ENCODE data around the gene NCCRP1. TPM values are rescaled to one million over a fixed set of nuclear protein-coding genes. Genes with fewer than 3 reads are reported as not detected.

NCCRP1 gene
- polyA plus RNA-seq, 1 donor from 2014 or later: not detected

DNA sequence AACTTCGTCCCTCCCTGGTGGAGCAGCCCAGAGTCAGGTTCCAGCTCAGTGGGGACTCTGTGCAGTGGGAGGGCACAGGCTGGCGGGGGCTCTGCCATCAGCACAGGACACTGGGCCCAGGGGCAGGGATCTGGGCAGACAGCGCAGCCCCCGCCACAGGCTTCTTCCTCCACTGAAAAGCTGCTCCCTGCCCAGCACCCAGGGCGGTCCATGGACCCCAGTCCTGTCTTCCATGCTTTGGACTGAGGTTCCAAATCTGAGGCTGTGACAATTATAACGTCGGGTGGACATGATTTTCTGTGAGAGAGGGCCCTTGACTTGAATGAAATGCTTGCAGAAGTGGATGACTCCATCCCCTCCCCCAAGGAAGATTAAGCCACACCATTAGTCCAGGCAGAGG lies 21.2 kb upstream of the NCCRP1 start:
- TF ChIP-seq MXI1 (conservative IDR thresholded peaks at IDR 0.05; ENCODE audit: poor library complexity, severe bottlenecking) (no peak), POLR2AphosphoS5 (IDR thresholded peaks at IDR 0.05) (no peak), TAF1 (IDR thresholded peaks at IDR 0.05; ENCODE audit: low read depth) (no peak), EZH2 (IDR thresholded peaks at IDR 0.05; ENCODE audit: borderline replicate concordance, insufficient read depth, low read length, poor library complexity, severe bottlenecking) (no peak), RAD21 (conservative IDR thresholded peaks at IDR 0.05) (no peak), SMC3 (conservative IDR thresholded peaks at IDR 0.05; ENCODE audit: poor library complexity) (no peak), EP300 (conservative IDR thresholded peaks at IDR 0.05; ENCODE audit: poor library complexity, severe bottlenecking) (no peak)
- TF ChIP-seq, protein P1, sequence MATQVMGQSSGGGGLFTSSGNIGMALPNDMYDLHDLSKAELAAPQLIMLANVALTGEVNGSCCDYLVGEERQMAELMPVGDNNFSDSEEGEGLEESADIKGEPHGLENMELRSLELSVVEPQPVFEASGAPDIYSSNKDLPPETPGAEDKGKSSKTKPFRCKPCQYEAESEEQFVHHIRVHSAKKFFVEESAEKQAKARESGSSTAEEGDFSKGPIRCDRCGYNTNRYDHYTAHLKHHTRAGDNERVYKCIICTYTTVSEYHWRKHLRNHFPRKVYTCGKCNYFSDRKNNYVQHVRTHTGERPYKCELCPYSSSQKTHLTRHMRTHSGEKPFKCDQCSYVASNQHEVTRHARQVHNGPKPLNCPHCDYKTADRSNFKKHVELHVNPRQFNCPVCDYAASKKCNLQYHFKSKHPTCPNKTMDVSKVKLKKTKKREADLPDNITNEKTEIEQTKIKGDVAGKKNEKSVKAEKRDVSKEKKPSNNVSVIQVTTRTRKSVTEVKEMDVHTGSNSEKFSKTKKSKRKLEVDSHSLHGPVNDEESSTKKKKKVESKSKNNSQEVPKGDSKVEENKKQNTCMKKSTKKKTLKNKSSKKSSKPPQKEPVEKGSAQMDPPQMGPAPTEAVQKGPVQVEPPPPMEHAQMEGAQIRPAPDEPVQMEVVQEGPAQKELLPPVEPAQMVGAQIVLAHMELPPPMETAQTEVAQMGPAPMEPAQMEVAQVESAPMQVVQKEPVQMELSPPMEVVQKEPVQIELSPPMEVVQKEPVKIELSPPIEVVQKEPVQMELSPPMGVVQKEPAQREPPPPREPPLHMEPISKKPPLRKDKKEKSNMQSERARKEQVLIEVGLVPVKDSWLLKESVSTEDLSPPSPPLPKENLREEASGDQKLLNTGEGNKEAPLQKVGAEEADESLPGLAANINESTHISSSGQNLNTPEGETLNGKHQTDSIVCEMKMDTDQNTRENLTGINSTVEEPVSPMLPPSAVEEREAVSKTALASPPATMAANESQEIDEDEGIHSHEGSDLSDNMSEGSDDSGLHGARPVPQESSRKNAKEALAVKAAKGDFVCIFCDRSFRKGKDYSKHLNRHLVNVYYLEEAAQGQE (IDR thresholded peaks at IDR 0.05; ENCODE audit: borderline replicate concordance): no peak
- TF ChIP-seq, protein P2, sequence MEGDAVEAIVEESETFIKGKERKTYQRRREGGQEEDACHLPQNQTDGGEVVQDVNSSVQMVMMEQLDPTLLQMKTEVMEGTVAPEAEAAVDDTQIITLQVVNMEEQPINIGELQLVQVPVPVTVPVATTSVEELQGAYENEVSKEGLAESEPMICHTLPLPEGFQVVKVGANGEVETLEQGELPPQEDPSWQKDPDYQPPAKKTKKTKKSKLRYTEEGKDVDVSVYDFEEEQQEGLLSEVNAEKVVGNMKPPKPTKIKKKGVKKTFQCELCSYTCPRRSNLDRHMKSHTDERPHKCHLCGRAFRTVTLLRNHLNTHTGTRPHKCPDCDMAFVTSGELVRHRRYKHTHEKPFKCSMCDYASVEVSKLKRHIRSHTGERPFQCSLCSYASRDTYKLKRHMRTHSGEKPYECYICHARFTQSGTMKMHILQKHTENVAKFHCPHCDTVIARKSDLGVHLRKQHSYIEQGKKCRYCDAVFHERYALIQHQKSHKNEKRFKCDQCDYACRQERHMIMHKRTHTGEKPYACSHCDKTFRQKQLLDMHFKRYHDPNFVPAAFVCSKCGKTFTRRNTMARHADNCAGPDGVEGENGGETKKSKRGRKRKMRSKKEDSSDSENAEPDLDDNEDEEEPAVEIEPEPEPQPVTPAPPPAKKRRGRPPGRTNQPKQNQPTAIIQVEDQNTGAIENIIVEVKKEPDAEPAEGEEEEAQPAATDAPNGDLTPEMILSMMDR (IDR thresholded peaks at IDR 0.05; ENCODE audit: poor library complexity, severe bottlenecking): no peak
- H3K4me3 ChIP-seq (ENCODE audit: low read length): no peak overlapping the region
- H3K9me3 ChIP-seq (ENCODE audit: low read length): no peaks in the 10 kb centered on the region
- H3K4me2 ChIP-seq (ENCODE audit: low read length): no peak overlapping the region
- H3F3A ChIP-seq (ENCODE audit: insufficient read depth, low read length, poor library complexity, severe bottlenecking): no peaks in the 10 kb centered on the region
- H4K20me1 ChIP-seq (ENCODE audit: insufficient read depth): no peaks in the 10 kb centered on the region
- no peaks in the 10 kb centered on the region for H3K36me3 ChIP-seq (ENCODE audit: insufficient read depth, low read length)
- no peak overlapping the region for H2AFZ ChIP-seq (ENCODE audit: low read depth, low read length)
- no peaks in the 10 kb centered on the region for H3K9me2 ChIP-seq (ENCODE audit: insufficient read depth, low read length)
- no peak overlapping the region for H3K27ac ChIP-seq (ENCODE audit: low read length)
- H3K9ac ChIP-seq (ENCODE audit: low read length): no peak overlapping the region
- H3K79me2 ChIP-seq (replicated peaks; ENCODE audit: insufficient read depth, low read length): no peaks in the 10 kb centered on the region
- no peaks in the 10 kb centered on the region for H3K27me3 ChIP-seq (ENCODE audit: insufficient read depth, low read depth, low read length)

DNA sequence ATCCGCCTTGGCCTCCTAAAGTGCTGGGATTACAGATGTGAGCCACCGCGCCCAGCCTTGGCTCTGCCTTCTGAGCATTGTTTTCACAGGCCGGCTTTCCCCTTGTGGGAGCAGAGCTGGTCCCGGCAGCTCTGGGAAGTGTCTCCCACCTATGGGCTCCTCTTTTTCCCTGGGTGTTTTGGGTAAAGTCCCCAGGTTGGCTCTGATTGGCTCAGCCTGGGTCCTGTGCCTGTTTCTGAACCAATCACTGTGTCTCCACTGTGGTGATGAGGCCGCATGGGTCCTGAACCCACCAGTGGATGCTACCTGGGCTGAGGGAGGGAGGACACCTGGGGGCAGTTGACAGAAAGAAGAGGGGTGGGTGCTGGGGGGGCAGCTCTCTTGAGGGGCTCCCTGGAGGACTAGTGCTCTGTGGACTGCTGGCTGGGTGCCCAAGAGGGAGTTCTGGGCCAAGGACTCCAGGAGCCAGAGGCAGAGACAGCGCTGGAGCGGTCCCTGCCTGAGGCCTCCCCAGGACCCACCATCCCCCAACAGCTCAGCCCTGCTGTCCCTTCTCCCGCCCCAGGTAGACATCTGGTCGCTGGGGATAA lies 19.6 kb upstream of the NCCRP1 start:
- H3K27ac ChIP-seq (ENCODE audit: low read length): no peak overlapping the region
- TF ChIP-seq, protein P2 (IDR thresholded peaks at IDR 0.05; ENCODE audit: poor library complexity, severe bottlenecking): no peak
- TF ChIP-seq, protein P1 (IDR thresholded peaks at IDR 0.05; ENCODE audit: borderline replicate concordance): no peak
- TF ChIP-seq EZH2 (IDR thresholded peaks at IDR 0.05; ENCODE audit: borderline replicate concordance, insufficient read depth, low read length, poor library complexity, severe bottlenecking) (no peak), EP300 (conservative IDR thresholded peaks at IDR 0.05; ENCODE audit: poor library complexity, severe bottlenecking) (no peak), SMC3 (conservative IDR thresholded peaks at IDR 0.05; ENCODE audit: poor library complexity) (no peak), TAF1 (IDR thresholded peaks at IDR 0.05; ENCODE audit: low read depth) (no peak), RAD21 (conservative IDR thresholded peaks at IDR 0.05) (no peak)
- no peaks in the 10 kb centered on the region for H3K36me3 ChIP-seq (ENCODE audit: insufficient read depth, low read length)

More for the DNA sequence above, 19.6 kb upstream of the NCCRP1 start:
- Histone ChIP-seq H2AFZ (ENCODE audit: low read depth, low read length) (no peak overlapping the region), H4K20me1 (ENCODE audit: insufficient read depth) (no peaks in the 10 kb centered on the region), H3K4me2 (ENCODE audit: low read length) (no peak overlapping the region), H3K9me3 (ENCODE audit: low read length) (no peaks in the 10 kb centered on the region), H3K79me2 (replicated peaks; ENCODE audit: insufficient read depth, low read length) (no peaks in the 10 kb centered on the region), H3K27me3 (ENCODE audit: insufficient read depth, low read depth, low read length) (no peaks in the 10 kb centered on the region), H3K9me2 (ENCODE audit: insufficient read depth, low read length) (no peaks in the 10 kb centered on the region), H3F3A (ENCODE audit: insufficient read depth, low read length, poor library complexity, severe bottlenecking) (no peaks in the 10 kb centered on the region), H3K4me3 (ENCODE audit: low read length) (no peak overlapping the region), H3K9ac (ENCODE audit: low read length) (no peak overlapping the region)
